GM12875 (cell line): ENCODE data around the gene C10orf88.
"Not testable (repeated sequence)": the region's sequence is repeated elsewhere in the genome, so short reads cannot be mapped to it uniquely, and the experiment has no call there.

Experiments used
- H3K4me3 ChIP-seq: one replicate; pipeline ENCODE4 v1.5.1; 2011; ENCODE audit warnings: low read depth, low read length, control low read depth
- CTCF ChIP-seq: IDR thresholded peaks from 2 replicates; pipeline ENCODE4 v1.5.1; 2011; ENCODE audit warnings: low read depth, mild to moderate bottlenecking, control low read depth, inconsistent platforms, low read length, moderate library complexity, borderline replicate concordance; ENCODE audit not compliant: insufficient read depth

Gene C10orf88

DNA sequence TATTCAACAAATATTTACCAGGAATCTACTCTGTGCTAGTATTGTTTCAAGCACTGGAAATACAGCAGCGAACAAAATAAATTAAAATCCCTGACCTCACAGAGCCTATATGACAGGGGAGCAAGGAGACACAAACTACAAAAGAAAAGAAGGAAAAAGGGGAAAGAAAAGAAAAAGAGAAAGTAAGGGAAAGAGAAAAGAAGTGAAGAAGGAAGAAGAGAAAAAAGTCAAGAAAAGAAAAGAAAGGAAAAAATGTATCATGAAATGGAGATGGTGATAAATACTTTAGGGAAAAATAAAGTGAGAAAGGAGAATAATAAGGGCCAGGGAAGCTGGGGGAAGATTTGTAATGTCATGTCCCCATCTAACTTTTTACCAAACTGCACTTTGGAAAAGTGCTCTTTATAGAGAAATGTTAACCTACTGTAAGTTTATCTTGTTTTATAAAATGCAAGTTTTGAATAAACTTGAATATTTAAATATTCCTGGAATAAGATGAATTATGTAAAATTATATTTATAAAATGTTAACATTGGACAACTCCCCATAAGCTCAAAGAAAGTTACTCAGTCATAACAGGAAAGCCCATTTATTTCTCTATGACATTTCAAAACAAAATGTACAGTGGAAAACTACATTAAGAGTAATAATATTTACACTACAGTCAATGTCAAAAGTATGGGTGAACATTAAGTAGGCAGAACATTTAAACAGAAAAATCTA, 14.7 kb downstream of the C10orf88 start:
- TF ChIP-seq CTCF: no peak
- no peak overlapping the region for H3K4me3 ChIP-seq

DNA sequence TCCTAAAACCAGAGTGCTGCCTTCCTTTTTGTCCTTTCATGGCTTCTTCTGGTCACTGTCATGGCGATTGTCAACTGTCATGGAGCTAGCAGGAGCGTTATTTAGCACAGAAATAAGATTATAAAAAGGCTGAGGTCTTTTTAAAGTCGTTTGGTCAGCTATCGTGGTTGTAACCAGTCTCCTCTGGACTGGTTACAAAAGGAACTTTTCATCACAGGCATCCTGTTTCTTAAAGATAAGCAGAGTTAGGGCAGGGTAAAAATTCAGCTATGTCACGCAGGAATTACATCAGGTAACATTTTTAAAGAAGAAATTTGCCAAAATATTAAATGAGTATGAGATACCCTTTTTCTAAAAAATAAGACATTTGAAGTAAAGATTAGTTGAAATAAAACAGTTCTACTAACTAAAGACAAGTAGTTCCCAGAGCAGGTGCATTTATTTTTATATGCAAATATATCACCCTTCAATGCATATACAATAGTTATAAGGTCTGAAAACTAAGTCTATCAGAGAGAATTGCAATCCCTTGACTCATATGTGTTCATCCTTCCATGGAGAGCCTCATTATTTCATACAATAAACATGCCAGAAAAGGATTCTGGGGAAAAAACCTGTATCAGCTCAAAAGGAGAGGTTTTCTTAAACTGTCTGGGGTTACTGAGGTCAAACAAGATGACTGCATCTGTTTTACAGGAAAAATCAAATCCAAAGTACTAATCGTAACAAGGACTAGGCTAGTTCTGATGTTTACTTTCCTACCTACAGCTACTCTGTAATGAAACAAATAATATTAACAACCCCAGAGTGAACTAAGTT, 22.7 kb downstream of the C10orf88 start:
- no peak overlapping the region for H3K4me3 ChIP-seq
- no peak for TF ChIP-seq CTCF

DNA sequence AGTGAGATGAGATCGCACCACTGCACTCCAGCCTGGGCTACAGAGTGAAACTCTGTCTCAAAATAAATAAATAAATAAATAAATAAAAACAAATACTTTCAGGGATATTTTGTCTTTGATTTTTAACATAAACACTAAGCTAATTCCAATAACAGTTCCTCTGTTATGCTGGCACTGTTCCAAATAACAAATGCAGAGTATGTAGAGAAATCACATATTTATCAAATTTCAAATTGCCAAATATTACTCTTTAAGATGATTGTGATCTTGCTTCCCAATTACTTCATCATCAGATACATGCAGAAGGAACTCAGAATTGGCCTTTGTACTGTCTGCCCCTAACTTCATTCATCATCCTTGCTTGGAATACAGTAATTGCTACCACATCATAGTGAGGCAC, 23.9 kb downstream of the C10orf88 start:
- no peak for TF ChIP-seq CTCF
- H3K4me3 ChIP-seq: no peak overlapping the region

GRCh38 chr10:122915700-122916099, 38.3 kb downstream of the C10orf88 start:
- TF ChIP-seq CTCF: no peak
- no peak overlapping the region for H3K4me3 ChIP-seq

DNA sequence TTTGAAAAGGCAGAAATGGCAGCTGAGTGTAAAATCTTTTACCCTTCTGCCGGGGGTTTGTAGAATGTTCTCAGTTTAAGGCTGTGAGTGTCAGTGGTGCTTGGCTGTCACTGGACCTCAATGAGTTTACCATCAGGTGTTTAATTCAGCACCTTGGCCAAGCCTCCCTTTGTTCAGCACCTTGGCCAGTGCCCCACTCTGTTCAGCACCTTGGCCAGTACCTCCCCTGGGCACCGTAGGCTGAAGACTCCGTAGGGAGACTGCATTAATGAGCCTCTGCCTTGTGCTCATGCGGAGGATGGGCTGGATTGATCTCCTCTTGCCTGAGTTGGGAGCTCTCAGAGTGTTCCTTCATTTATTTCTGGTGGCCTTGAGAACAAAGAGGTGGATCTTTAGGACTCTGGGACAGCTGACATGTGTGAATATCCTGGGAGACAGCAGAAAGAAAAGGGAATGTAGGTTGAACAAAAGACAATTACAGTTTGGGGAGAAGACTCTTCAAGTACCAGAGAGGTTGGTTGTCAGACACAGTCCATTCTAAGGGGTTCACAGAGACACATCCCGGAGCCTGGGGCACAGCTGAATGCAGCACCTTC, 42.0 kb downstream of the C10orf88 start:
- H3K4me3 ChIP-seq: no peak overlapping the region
- no peak for TF ChIP-seq CTCF

DNA sequence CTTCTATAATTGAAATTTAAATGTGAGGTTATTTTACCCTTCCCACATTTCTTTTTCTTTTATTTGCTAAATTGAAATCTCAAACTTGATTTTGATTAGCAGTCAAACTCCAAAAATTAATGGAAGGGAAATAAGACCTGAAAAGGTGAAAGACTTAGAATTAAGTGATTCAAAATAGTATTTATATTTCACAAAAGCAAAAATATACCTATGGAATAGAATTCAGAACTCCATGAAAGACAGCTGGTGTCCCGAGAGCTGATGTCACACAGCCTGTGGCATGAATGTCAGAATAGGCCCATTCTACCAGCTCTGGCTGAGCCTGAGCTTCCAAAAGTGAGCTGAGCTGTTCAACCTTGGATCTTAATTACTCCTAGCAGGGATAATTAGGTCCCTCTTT, 43.7 kb downstream of the C10orf88 start, which contains the start of gene FAM24A:
Gene FAM24A (plus strand): TSS at position 301 of the 400 bp plus-strand sequence. CDS start 1,025 bp downstream, outside the sequence.
- H3K4me3 ChIP-seq: no peak within 1 kb of the TSS
- no peak for TF ChIP-seq CTCF

- H3K4me3 ChIP-seq: not testable (repeated sequence)
Observed at GRCh38 chr10:122903861-122904260, 50.2 kb downstream of the C10orf88 start.
